ENCODE data around the gene SLC13A5. TPM values are rescaled to one million over a fixed set of nuclear protein-coding genes. Genes with fewer than 3 reads are reported as not detected.

Gene SLC13A5
- total RNA-seq, 3 donors from 2014 or later: 0.32 TPM; not detected in 2

DNA sequence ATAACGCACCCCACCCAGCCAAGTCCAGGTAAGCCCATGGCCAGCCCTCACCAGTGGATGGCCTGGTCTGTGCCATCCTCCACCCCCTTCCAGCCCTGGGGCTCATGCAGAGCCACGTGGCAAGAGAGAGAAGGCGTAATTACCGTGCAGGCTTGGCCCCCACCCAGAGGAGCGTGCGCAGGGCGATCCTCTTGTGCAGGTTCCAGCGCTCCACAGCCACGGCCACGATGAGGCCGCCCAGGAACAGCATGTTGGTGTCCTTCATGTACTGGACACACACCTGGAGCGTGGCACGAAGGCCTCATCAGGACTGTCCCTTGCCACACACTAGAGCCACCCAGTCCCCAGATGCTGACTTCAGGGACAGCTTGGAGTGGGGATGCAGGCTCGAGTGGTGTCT, 6.7 kb downstream of the SLC13A5 start:
- no peak for DNase-seq (ENCODE audit: low spot score in 2 of 2)
- no peak overlapping the region for H3K4me3 ChIP-seq
- no peak overlapping the region for H3K27ac ChIP-seq
- TF ChIP-seq POLR2AphosphoS5 (IDR thresholded peaks at IDR 0.05): no peak
- H3K36me3 ChIP-seq: no peaks in the 10 kb centered on the region
- no peaks in the 10 kb centered on the region for H3K4me1 ChIP-seq
- intact Hi-C loops (cut with DNase I; ENCODE audit: low total_unique reads): loop anchor here (5.0 kb wide), 1 partner anchor 629 kb away; no protein-coding TSS in a partner anchor
- H3K27me3 ChIP-seq: no peaks in the 10 kb centered on the region
- H3K9me3 ChIP-seq: no peaks in the 10 kb centered on the region

GRCh38 chr17:6704470-6705052, 8.6 kb downstream of the SLC13A5 start:
- no peak for DNase-seq (ENCODE audit: low spot score in 2 of 2)
- TF ChIP-seq POLR2AphosphoS5 (IDR thresholded peaks at IDR 0.05) (no peak), CTCF (IDR thresholded peaks at IDR 0.05) (no peak), POLR2A (IDR thresholded peaks at IDR 0.05) (no peak)
- Histone ChIP-seq H3K4me3 (no peak overlapping the region), H3K27ac (no peak overlapping the region), H3K36me3 (no peaks in the 10 kb centered on the region), H3K27me3 (no peaks in the 10 kb centered on the region), H3K4me1 (no peaks in the 10 kb centered on the region), H3K9me3 (no peaks in the 10 kb centered on the region)
- intact Hi-C loops (cut with DNase I; ENCODE audit: low total_unique reads): loop anchor here (5.0 kb wide), 1 partner anchor 627 kb away; no protein-coding TSS in a partner anchor

DNA sequence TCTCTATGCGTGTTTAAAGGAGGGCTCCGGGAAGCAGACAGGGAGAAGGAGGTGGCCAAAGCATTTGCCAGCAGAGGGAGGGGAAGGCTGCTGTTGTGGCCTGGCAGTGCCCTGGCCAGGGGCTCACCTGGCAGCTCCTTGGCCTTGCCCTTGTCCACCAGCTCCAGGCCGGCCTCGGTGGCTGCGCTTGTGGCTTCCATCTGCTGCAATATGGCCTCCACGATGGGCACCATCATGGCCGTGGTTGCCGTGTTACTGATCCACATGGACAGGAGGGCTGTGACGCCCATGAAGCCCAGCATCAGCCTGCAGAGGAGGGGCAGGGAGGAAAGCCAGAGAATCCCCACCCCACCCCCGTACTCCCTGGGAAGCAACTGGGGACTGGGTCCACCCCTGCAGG, 9.4 kb downstream of the SLC13A5 start:
- no peaks in the 10 kb centered on the region for H3K27me3 ChIP-seq
- no peak for DNase-seq (ENCODE audit: low spot score in 2 of 2)
- H3K36me3 ChIP-seq: no peaks in the 10 kb centered on the region
- no peaks in the 10 kb centered on the region for H3K9me3 ChIP-seq
- no peaks in the 10 kb centered on the region for H3K4me1 ChIP-seq
- intact Hi-C loops (cut with DNase I; ENCODE audit: low total_unique reads): no loop called here
- TF ChIP-seq POLR2AphosphoS5 (IDR thresholded peaks at IDR 0.05): no peak
- TF ChIP-seq POLR2A (IDR thresholded peaks at IDR 0.05): no peak
- no peak for TF ChIP-seq CTCF (IDR thresholded peaks at IDR 0.05)
- no peak overlapping the region for H3K4me3 ChIP-seq
- H3K27ac ChIP-seq: no peak overlapping the region

GRCh38 chr17:6702567-6703215, 10.5 kb downstream of the SLC13A5 start:
- no peaks in the 10 kb centered on the region for H3K36me3 ChIP-seq
- no peak overlapping the region for H3K27ac ChIP-seq
- TF ChIP-seq CTCF (IDR thresholded peaks at IDR 0.05) (no peak), POLR2A (IDR thresholded peaks at IDR 0.05) (no peak), POLR2AphosphoS5 (IDR thresholded peaks at IDR 0.05) (no peak)
- no peaks in the 10 kb centered on the region for H3K4me1 ChIP-seq
- H3K9me3 ChIP-seq: no peaks in the 10 kb centered on the region
- no peaks in the 10 kb centered on the region for H3K27me3 ChIP-seq
- H3K4me3 ChIP-seq: no peak overlapping the region
- intact Hi-C loops (cut with DNase I; ENCODE audit: low total_unique reads): no loop called here
- no peak for DNase-seq (ENCODE audit: low spot score in 2 of 2)

DNA sequence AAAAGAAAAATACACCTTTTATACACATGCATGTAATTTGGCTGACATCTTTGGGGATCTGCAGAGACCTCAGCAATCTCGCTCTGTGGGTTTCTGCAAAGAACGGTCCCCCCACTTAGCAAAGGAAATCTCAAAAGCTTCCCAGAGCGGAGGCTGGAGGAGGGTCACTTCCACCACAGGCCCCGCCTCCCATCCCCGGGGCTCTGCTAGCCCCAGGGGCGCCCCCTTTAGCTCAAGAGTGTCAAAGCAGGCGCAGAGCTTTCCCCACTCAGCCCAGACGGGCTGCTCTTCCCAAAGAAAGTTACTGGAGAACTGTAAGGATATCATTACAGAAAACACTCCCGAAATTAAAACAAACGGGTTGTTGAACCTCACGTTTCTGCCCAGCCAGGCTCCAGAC, 11.4 kb downstream of the SLC13A5 start:
- H3K36me3 ChIP-seq: no peaks in the 10 kb centered on the region
- intact Hi-C loops (cut with DNase I; ENCODE audit: low total_unique reads): no loop called here
- no peak for TF ChIP-seq POLR2A (IDR thresholded peaks at IDR 0.05)
- no peak for TF ChIP-seq CTCF (IDR thresholded peaks at IDR 0.05)
- TF ChIP-seq POLR2AphosphoS5 (IDR thresholded peaks at IDR 0.05): no peak
- H3K4me3 ChIP-seq: no peak overlapping the region
- no peak for DNase-seq (ENCODE audit: low spot score in 2 of 2)
- no peaks in the 10 kb centered on the region for H3K9me3 ChIP-seq
- no peaks in the 10 kb centered on the region for H3K27me3 ChIP-seq
- H3K4me1 ChIP-seq: no peaks in the 10 kb centered on the region
- no peak overlapping the region for H3K27ac ChIP-seq
